SJSA1 (cell line): Measurements from ENCODE around the gene FAM47E. TPM values are rescaled to one million over a fixed set of nuclear protein-coding genes. Genes with fewer than 3 reads are reported as not detected.

Experiments
- DNase-seq, 2 experiments: peaks; one replicate each; pipeline ENCODE4 v3.0.0-alpha.2; 2015 to 2020; ENCODE audit warnings: low spot score in 2 of 2, low read depth in 1 of 2
- H3K27ac ChIP-seq: fragments of 250-450 bp; sonication (Bioruptor Pico); 2 replicates; pipeline ENCODE4 v1.5.1; 2020; ENCODE audit warnings: mild to moderate bottlenecking, moderate library complexity
- H3K27me3 ChIP-seq: fragments of 250-450 bp; sonication (Bioruptor Pico); replicated peaks from 2 replicates; pipeline ENCODE4 v1.5.1; 2020; ENCODE audit warnings: mild to moderate bottlenecking, moderate library complexity
- H3K36me3 ChIP-seq: fragments of 250-450 bp; sonication (Bioruptor Pico); 2 replicates; pipeline ENCODE4 v1.5.1; 2020; ENCODE audit warnings: mild to moderate bottlenecking
- H3K4me1 ChIP-seq: fragments of 250-450 bp; sonication (Bioruptor Pico); replicated peaks from 2 replicates; pipeline ENCODE4 v1.6.1; 2021; ENCODE audit warnings: mild to moderate bottlenecking
- H3K4me3 ChIP-seq: fragments of 250-450 bp; sonication (Bioruptor Pico); 2 replicates; pipeline ENCODE4 v1.5.1; 2020; ENCODE audit warnings: mild to moderate bottlenecking
- H3K9me3 ChIP-seq: fragments of 250-450 bp; sonication (Bioruptor Pico); replicated peaks from 2 replicates; pipeline ENCODE4 v1.5.1; 2020; ENCODE audit warnings: mild to moderate bottlenecking
- total RNA-seq: library from RNA; depleted of rRNA; stranded (reverse); fragments of >200 nt; shearing (Covaris generic); gene quantifications from 2 replicates; pipeline ENCODE4 v1.2.3, GENCODE V29; 2014

The FAM47E gene
- total RNA-seq, 1 experiment from 2014 or later = not detected

DNA sequence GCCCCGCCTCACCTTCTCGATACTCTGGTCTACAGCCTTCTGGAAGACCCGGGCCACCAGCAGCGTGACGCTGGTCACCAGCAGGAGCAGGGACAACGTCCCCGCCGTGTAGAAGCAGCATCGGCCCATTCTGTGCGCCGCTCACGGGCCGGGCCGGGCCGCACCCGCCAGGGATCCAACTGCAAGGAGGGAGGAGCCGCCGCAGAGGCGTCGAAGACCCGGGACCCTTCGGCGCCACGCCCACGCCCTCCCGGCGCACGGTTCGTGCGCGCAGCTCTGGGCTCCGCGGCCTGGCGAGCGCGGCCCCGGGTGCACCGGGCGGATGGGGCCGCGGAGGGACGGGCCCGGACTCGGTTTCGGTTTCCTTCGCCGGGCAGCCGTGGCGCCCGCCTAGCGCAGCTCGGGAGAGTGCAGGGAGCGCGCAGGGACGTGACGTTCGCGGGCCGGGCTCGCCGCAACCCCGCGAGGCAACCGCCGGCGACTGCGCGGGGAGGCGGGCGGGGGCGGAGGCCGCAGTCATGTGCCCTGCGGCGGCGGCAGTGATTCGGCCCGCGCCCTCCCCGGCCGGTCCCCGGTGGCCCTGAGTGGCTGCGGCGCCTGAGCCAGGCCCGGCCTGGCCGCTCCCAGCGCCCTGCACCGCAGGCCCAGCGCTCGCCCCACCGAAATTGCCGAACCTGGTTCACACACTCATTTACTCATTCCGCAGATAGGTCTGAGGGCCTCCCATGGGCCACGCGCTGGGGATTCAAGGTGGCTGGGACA, 37.9 kb upstream of the FAM47E start, which contains the start of gene SCARB2:
Gene SCARB2 (minus strand): TSS at position 410 of the 762 bp plus-strand sequence. CDS start 281 bp downstream, at position 129.
- H3K4me3 ChIP-seq = peak within 1 kb of the TSS; percentile 89
- no peaks in the 10 kb centered on the region for H3K9me3 ChIP-seq
- H3K36me3 ChIP-seq = peaks cover 10% of the 10 kb centered on the region
- peaks cover 29% of the 10 kb centered on the region for H3K4me1 ChIP-seq
- no peaks in the 10 kb centered on the region for H3K27me3 ChIP-seq
- H3K27ac ChIP-seq = peak within 1 kb of the TSS; percentile 80
- peak; percentile 77 to 89 for DNase-seq

DNA sequence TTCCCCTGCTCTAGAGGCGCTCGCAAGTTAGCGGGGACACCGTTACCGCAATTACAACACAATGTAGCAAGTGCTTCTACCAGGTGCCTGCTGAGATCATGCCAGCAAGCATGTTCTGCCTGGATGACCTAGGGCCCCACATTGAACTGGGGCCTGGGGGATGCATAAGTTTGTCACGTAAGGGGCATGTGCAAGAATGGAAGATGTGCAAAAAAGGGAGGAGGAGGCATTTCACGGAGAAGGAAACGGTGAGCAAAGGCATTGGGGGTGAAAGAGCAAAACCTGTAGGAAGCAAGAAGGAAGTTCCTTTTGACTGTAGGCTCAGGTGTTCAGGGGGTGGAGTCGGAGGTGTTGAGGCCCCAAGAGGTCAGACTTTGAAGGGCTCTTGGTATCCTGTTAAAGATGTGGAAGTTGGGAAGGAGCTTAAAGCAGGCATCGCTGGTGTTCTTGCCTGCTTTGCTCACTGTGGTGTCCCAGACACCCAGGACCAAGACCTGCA, 37.3 kb upstream of the FAM47E start:
- Histone ChIP-seq H3K4me1 (peaks cover 24% of the 10 kb centered on the region), H3K9me3 (no peaks in the 10 kb centered on the region), H3K27ac (peak overlapping the region; percentile 80), H3K36me3 (peaks cover 8% of the 10 kb centered on the region), H3K27me3 (no peaks in the 10 kb centered on the region), H3K4me3 (peak overlapping the region; percentile 89)
- no peak for DNase-seq

DNA sequence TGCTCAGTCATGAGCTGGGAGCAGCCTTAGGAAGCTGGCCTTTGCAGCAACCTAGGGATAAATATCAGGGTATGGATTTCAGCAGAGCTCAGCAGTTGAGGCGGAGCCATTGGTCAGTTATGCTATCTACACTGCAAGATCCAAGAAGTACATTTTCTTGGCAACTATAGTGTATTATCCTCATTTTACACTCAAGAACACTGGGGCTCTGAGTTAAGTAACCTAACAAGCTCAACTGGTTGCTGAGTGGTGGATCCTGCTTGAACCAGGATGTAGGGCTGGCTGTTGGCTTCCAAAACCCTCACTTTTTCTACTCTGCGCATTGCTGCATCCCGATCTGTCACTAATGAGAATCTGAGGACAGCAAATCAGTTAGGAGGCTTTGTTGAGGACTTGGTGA, 36.4 kb upstream of the FAM47E start:
- no peak for DNase-seq
- H3K4me1 ChIP-seq = peaks cover 24% of the 10 kb centered on the region
- H3K36me3 ChIP-seq = peaks cover 8% of the 10 kb centered on the region; the same call in 1 of the 2 replicates
- no peaks in the 10 kb centered on the region for H3K27me3 ChIP-seq
- no peak overlapping the region for H3K4me3 ChIP-seq
- H3K9me3 ChIP-seq = no peaks in the 10 kb centered on the region
- no peak overlapping the region for H3K27ac ChIP-seq

DNA sequence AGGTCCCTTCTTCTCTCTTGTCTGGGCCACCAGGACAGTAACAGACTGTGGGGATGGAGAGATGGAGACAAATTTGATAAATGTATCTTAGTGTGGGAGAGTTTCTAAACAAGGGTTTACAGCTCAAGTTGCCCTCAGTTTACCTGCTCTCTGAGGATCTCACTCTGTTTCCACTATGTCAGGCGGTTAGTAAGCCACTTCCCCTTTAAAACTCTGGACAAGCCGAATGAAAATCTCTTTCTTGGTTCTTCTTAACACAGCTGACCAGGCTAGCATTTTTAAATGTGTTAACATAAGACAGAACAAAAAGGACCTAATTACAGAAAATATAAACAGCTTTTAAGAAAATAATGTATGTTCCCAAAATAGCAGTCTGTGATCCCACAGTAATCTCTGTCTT, 35.0 kb upstream of the FAM47E start:
- Histone ChIP-seq H3K4me1 (peaks cover 24% of the 10 kb centered on the region), H3K36me3 (peaks cover 8% of the 10 kb centered on the region; the same call in 1 of the 2 replicates), H3K27me3 (no peaks in the 10 kb centered on the region), H3K9me3 (no peaks in the 10 kb centered on the region), H3K4me3 (no peak overlapping the region), H3K27ac (no peak overlapping the region)
- DNase-seq = no peak

DNA sequence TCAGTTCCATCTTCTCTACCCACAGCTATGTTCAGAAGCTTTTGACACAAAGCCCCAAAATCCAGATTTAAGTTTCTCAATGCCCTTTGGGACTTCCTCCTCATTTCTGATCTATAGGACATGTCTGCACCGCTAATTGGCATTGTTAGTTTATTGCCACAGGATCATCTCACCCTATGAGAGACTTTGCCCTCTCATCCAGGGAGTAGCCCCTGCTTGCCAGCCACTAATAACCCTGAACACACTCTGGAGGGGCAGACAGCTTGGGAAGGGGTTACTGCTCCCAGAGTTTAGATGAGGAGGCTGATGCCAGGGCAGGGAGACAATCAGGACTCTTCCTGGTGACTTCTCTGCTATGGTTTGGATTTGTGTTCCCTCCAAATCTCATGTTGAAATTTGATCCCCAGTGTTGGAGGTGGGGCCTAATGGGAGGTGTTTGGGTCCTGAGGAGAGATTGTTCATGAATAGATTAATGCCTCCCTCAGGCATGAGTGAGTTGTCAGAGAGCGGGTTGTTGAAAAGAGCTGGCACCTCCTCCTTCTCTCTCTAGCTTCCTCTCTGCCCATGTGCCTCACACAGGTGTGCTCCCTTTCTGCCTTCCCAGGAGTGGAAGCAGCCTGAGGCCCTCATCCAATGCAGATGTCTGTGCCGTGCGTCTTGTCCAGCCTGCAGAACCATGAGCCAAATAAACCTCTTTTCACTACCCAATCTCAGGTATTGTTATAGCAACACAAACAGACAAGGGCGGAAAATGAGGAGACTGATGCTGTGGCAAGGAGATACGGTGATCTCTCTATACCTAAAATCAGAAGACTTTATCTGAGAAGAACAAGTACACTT, 34.3 kb upstream of the FAM47E start:
- DNase-seq = no peak

DNA sequence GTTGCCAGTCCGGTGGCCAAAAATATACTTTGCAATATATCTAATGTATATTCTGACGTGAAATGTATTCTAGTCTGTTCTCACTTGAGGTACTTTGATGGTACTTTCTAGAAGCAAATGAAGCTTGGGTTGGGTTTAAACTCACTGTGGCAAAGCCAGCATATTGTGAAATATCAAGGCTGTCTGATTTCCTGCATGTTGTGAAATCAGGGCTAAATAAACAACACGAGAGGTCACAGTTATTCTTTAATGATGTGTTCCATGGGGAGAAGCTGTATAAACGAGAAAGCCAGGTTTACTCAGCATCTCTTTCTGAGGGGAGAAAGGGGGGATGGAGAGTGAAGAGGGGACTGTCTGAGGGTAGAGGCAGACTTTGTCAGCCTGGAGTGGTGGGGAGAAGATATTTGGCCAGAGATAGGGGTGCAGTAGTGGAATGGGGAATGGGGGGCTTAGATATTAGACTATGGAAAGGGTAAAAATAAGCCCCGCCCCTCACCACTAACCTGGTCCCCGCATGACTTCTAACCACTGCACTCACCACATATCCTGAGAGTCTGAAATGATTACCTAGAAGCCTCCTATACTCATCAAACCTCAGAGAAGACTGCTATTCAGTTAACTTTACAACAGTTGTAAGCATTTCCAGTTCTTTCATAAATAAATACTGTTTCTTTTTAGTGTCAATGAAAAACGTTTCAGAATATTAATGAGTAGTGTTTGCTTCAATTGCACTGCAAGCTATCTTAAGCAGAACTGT, 32.0 kb upstream of the FAM47E start:
- no peaks in the 10 kb centered on the region for H3K36me3 ChIP-seq
- DNase-seq = no peak
- no peak overlapping the region for H3K27ac ChIP-seq

More for the DNA sequence above, 34.3 kb upstream of the FAM47E start:
- peaks cover 5% of the 10 kb centered on the region; the same call in 1 of the 2 replicates for H3K36me3 ChIP-seq
- peaks cover 17% of the 10 kb centered on the region for H3K4me1 ChIP-seq
- no peak overlapping the region for H3K4me3 ChIP-seq
- H3K27me3 ChIP-seq = no peaks in the 10 kb centered on the region
- no peaks in the 10 kb centered on the region for H3K9me3 ChIP-seq
- no peak overlapping the region for H3K27ac ChIP-seq

DNA sequence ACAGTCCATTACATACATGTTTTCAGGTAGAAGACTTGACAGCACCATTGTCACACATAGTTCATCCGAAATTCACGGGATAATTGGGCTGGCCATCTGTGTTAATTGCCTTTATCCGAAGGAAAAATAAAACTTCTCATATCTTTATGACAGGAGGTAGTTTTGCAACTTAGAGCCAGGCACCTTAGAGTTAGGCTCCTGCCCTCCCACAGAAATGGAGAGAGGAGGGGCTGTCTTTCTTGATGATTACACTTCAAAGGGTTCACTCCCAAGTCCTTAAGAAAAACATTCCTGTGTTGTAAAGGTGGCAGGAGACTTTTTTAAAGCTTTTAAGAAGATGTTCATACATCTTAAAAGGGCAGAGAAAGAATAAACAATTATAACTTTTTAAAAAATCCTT, 27.4 kb upstream of the FAM47E start:
- Histone ChIP-seq H3K4me3 (no peak overlapping the region), H3K27ac (no peak overlapping the region), H3K9me3 (no peaks in the 10 kb centered on the region; the same call in 1 of the 2 replicates)

More for the DNA sequence above, 32.0 kb upstream of the FAM47E start:
- Histone ChIP-seq H3K4me1 (peaks cover 3% of the 10 kb centered on the region), H3K9me3 (no peaks in the 10 kb centered on the region), H3K4me3 (no peak overlapping the region), H3K27me3 (no peaks in the 10 kb centered on the region)

DNA sequence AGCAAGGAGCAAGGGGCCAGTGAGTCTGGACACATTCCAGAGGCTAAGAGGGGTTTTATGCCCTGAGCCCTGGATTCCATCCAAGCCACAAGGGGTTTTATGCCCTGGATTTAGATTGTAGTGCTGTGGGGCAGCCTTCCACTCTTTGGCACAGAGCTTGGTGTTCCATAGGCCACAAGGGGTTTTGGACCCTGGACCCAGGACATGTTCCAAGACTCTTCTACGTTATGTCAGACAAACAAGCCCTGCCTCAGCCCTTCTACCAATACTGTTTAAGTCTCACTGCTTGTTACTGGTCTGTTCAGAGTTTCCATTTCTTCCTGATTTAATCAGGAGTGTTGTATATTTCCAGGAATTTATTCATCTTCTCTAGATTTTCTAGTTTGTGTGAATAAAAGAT, 25.1 kb upstream of the FAM47E start:
- Histone ChIP-seq H3K27me3 (no peaks in the 10 kb centered on the region; the same call in 1 of the 2 replicates), H3K36me3 (no peaks in the 10 kb centered on the region), H3K4me3 (no peak overlapping the region), H3K9me3 (no peaks in the 10 kb centered on the region; the same call in 1 of the 2 replicates), H3K4me1 (no peaks in the 10 kb centered on the region), H3K27ac (no peak overlapping the region)
- DNase-seq = no peak

More for the DNA sequence above, 27.4 kb upstream of the FAM47E start:
- no peaks in the 10 kb centered on the region for H3K36me3 ChIP-seq
- H3K4me1 ChIP-seq = no peaks in the 10 kb centered on the region
- H3K27me3 ChIP-seq = no peaks in the 10 kb centered on the region; the same call in 1 of the 2 replicates
- DNase-seq = no peak

DNA sequence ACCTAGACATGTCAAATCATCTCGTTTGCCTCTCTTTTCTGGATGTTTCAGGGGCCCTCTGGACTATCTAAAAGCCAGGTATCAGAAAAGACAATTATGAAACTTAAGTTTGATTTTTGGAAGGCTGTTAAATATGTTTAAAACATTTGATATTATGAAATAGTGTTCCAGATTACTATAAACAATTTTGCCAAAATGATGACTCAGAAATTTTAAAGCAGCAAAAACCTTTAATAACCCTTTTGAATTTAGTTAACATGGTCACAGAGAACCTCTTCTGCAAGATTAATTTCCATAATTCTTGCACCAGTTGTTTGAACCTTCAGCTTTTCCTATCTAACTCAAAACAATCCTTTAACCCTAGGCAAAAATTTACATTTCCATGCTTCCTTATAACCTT, 18.8 kb upstream of the FAM47E start:
- H3K27ac ChIP-seq = no peak overlapping the region
- H3K4me3 ChIP-seq = no peak overlapping the region
- no peak for DNase-seq
- no peaks in the 10 kb centered on the region for H3K36me3 ChIP-seq
- H3K4me1 ChIP-seq = no peaks in the 10 kb centered on the region
- H3K9me3 ChIP-seq = no peaks in the 10 kb centered on the region; the same call in 1 of the 2 replicates
- no peaks in the 10 kb centered on the region for H3K27me3 ChIP-seq

DNA sequence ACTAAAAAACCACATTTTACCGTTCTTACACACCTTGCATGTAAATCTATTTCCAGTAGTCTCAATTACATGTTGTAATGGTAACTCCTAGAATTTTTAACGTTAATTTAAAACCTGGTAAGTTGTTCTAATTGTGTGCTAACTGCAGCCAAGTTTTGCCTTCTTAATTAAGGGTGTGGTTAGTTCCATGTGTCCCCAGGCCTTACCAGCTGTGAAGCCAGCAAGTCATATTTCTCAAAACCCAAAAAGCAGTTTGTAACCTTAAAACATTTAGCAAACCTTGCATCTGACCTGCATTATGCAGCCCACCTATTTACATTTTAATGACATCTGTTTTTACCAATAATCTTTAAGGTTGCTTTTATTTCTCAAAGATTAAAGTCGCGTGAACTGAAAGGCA, 18.4 kb upstream of the FAM47E start:
- no peaks in the 10 kb centered on the region for H3K9me3 ChIP-seq
- H3K27me3 ChIP-seq = no peaks in the 10 kb centered on the region
- H3K27ac ChIP-seq = no peak overlapping the region

DNA sequence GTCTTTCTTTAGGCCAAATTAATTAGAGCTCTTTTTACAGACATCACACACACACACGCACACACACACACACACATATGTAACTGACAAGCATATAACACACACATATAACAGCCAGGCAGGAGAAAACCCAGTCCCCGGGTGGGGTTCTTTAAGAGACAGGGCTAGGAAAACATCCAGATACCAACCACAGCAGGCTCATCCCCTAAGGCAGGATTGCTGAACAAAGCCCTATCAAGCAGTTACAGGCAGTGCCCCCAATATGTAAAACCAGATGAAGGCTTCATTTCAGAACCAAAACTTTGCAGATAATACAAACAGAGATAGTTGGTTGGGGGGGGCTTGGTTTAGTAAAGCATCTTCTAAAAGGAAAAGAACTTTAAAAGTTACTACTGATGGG, 18.0 kb upstream of the FAM47E start:
- Histone ChIP-seq H3K4me3 (no peak overlapping the region), H3K27ac (no peak overlapping the region), H3K36me3 (no peaks in the 10 kb centered on the region), H3K4me1 (no peaks in the 10 kb centered on the region), H3K27me3 (no peaks in the 10 kb centered on the region), H3K9me3 (no peaks in the 10 kb centered on the region)
- no peak for DNase-seq

More for the DNA sequence above, 18.4 kb upstream of the FAM47E start:
- H3K4me1 ChIP-seq = no peaks in the 10 kb centered on the region
- no peak for DNase-seq
- H3K36me3 ChIP-seq = no peaks in the 10 kb centered on the region
- no peak overlapping the region for H3K4me3 ChIP-seq

DNA sequence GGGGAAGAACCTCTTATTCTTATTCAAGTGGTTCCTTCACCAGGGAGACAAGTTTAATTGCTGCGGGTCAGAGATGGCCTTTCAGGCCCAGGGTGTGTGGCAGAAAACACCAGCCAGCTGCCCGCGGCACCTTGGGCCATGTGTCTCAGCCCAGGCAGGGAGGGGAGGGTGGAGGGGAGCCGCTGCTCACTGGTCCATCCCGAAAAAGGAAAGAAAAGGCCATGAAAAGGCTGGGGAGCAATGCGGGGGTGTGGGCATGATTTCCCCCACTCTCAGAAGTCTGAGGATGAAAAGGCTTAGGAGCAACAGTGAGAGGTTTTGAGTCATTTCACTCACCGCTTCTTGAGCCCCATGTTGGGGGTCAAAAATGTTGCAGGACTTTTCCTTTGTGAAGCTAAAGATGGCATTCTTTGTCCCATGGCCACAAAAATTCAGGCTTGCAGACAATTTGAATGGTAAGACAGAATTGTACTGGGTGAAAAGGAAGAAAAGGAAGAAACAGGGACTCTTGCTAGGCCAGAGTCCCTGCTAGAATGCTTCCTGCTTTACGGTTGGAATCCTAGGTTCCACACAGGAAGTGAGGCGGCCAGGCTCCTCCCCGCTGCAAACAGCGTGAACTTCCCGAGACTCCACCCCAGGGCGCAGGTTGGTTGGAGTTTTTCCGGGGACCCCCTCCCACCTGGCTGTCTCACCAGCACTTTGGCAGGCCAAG, 17.4 kb upstream of the FAM47E start:
- H3K4me3 ChIP-seq = no peak overlapping the region

DNA sequence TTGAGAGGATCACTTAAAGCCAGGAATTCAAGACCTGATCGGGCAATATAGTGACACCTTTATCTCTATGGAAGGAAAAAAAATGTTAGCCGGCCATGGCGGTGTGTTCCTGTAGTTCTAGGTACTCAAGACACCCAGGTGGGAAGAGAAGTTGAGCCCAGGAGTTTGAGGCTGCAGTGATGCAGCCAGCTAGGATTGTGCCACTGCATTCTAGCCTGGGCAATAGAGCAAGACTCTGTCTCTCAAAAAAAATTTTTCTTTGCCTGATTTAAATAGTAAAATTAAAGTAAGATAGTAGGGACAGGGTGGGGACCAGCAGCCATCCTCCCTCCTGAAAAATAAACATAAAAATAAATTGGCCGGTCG, 16.9 kb upstream of the FAM47E start:
- DNase-seq = no peak
- Histone ChIP-seq H3K27me3 (no peaks in the 10 kb centered on the region), H3K36me3 (no peaks in the 10 kb centered on the region), H3K9me3 (no peaks in the 10 kb centered on the region), H3K4me1 (no peaks in the 10 kb centered on the region), H3K27ac (no peak overlapping the region), H3K4me3 (no peak overlapping the region)

More for the DNA sequence above, 17.4 kb upstream of the FAM47E start:
- DNase-seq = no peak
- no peak overlapping the region for H3K27ac ChIP-seq
- H3K4me1 ChIP-seq = no peaks in the 10 kb centered on the region
- no peaks in the 10 kb centered on the region for H3K27me3 ChIP-seq
- no peaks in the 10 kb centered on the region for H3K9me3 ChIP-seq
- no peaks in the 10 kb centered on the region for H3K36me3 ChIP-seq
